Hematopoietic multipotent progenitor cell treated with erythropoietin and hydrocortisone succinate and interleukin-3 and kit ligand, for 8 days (in vitro differentiated cells): Measurements from ENCODE around the gene MT1F.
"Not testable (repeated sequence)": the region's sequence is repeated elsewhere in the genome, so short reads cannot be mapped to it uniquely, and the experiment has no call there.

Experiments used
- DNase-seq: peaks from one replicate; pipeline ENCODE4 v3.0.0-alpha.2; 2015

The MT1F gene

GRCh38 chr16:56645838-56646237 is 11.9 kb upstream of the MT1F start:
- DNase-seq, result no peak

GRCh38 chr16:56647641-56648431 is 9.9 kb upstream of the MT1F start:
- DNase-seq, result no peak

GRCh38 chr16:56649271-56649670 is 8.5 kb upstream of the MT1F start:
- no peak for DNase-seq

- no peak for DNase-seq
Observed at GRCh38 chr16:56649820-56650219, 7.9 kb upstream of the MT1F start.

GRCh38 chr16:56651586-56651985 is 6.2 kb upstream of the MT1F start, which contains the start of gene MT1B:
Gene MT1B (plus strand): TSS chr16:56651886. CDS start chr16:56651954, 68 bp downstream.
- no peak for DNase-seq

GRCh38 chr16:56652600-56652999 is 5.2 kb upstream of the MT1F start:
- DNase-seq, result no peak

GRCh38 chr16:56653218-56653617 is 4.5 kb upstream of the MT1F start:
- no peak for DNase-seq

GRCh38 chr16:56658327-56658875 is 642 bp downstream of the MT1F start:
- DNase-seq, result no peak

- no peak for DNase-seq
Observed at GRCh38 chr16:56662357-56663354, 4.9 kb downstream of the MT1F start.

GRCh38 chr16:56664506-56664905 is 6.7 kb downstream of the MT1F start:
- DNase-seq, result no peak

- not testable (repeated sequence) for DNase-seq
Observed at GRCh38 chr16:56665286-56666261, 7.8 kb downstream of the MT1F start.

GRCh38 chr16:56667581-56668571 is 10.1 kb downstream of the MT1F start, which contains the start of gene MT1G:
Gene MT1G (minus strand): TSS chr16:56668065. CDS start chr16:56667993, 72 bp downstream.
- peak; percentile 6 for DNase-seq

- DNase-seq, result no peak
Observed at GRCh38 chr16:56669005-56669839, 11.5 kb downstream of the MT1F start, which contains the start of gene MT1H. Gene MT1H (plus strand): TSS chr16:56669814. CDS start chr16:56669885, 71 bp downstream.

- no peak for DNase-seq
Observed at GRCh38 chr16:56669840-56670619, 12.3 kb downstream of the MT1F start.

- no peak for DNase-seq
Observed at GRCh38 chr16:56670620-56670934, 12.8 kb downstream of the MT1F start.

- DNase-seq, result not testable (repeated sequence)
Observed at GRCh38 chr16:56671691-56672090, 13.9 kb downstream of the MT1F start.

GRCh38 chr16:56672171-56672570 is 14.4 kb downstream of the MT1F start:
- DNase-seq, result not testable (repeated sequence)

- no peak for DNase-seq
Observed at GRCh38 chr16:56672761-56673536, 15.2 kb downstream of the MT1F start.
